PC-3 (cell line): ENCODE measurements around the gene SEL1L. TPM values are rescaled to one million over a fixed set of nuclear protein-coding genes. Genes with fewer than 3 reads are reported as not detected.

Source experiments
- ATAC-seq: fragments of 200-7000 bp; cut with Tn5 transposase; 2 replicates; pipeline ENCODE4 v1.9.1; 2020; ENCODE audit warnings: mild to moderate bottlenecking, moderate library complexity
- BruUV-seq: library from RNA; stranded (reverse); fragments of 400-500 nt; replicated peaks from 2 replicates; lab custom pipeline; 2021; lab: Mats Ljungman, UMichigan
- CTCF ChIA-PET: fragments of 300-600 bp; sonication (Branson Sonifier 250); formaldehyde crosslinking; loops from one replicate; lab custom pipeline; 2022; ENCODE audit warnings: antibody characterized with exemption; lab: Charles Lee
- POLR2A ChIA-PET: fragments of 300-600 bp; sonication (Branson Sonifier 250); formaldehyde crosslinking; loops from one replicate; lab custom pipeline; 2022; ENCODE audit warnings: antibody characterized with exemption; ENCODE audit not compliant: unreplicated experiment; lab: Charles Lee
- DNase-seq: peaks from one replicate; pipeline ENCODE4 v3.0.0-alpha.2; 2015
- H2AFZ ChIP-seq: fragments of 300-600 bp; sonication (generic); 2 replicates; pipeline ENCODE4 v1.6.0; 2016; ENCODE audit warnings: antibody characterized with exemption, low read length
- H3F3A ChIP-seq: fragments of 300-600 bp; sonication (generic); one replicate; pipeline ENCODE4 v1.6.0; 2017; ENCODE audit warnings: antibody characterized with exemption, low read length, control low read depth, mild to moderate bottlenecking; ENCODE audit not compliant: unreplicated experiment
- H3K27ac ChIP-seq: fragments of 300-600 bp; sonication (generic); 2 replicates; pipeline ENCODE4 v1.5.1; 2016; ENCODE audit warnings: mild to moderate bottlenecking, low read length
- H3K27me3 ChIP-seq: fragments of 300-600 bp; sonication (generic); 2 replicates; pipeline ENCODE4 v1.6.1; 2016; ENCODE audit warnings: low read length, mixed read lengths
- H3K36me3 ChIP-seq: fragments of 300-600 bp; sonication (generic); 2 replicates; pipeline ENCODE4 v1.6.1; 2016; ENCODE audit warnings: low read depth, mixed run types, low read length, mixed read lengths
- H3K4me1 ChIP-seq: fragments of 300-600 bp; sonication (generic); 2 replicates; pipeline ENCODE4 v1.5.1; 2016; ENCODE audit warnings: low read length; ENCODE audit not compliant: insufficient read depth
- H3K4me2 ChIP-seq: fragments of 300-600 bp; sonication (generic); 2 replicates; pipeline ENCODE4 v1.6.0; 2016; ENCODE audit warnings: low read length
- H3K4me3 ChIP-seq: fragments of 300-600 bp; sonication (generic); 2 replicates; pipeline ENCODE4 v1.5.1; 2016; ENCODE audit warnings: mild to moderate bottlenecking, low read length, mixed read lengths
- H3K79me2 ChIP-seq: fragments of 300-600 bp; sonication (generic); 2 replicates; pipeline ENCODE4 v1.6.1; 2017; ENCODE audit warnings: low read length, mixed read lengths
- H3K9ac ChIP-seq: fragments of 300-600 bp; sonication (generic); 2 replicates; pipeline ENCODE4 v1.6.0; 2016; ENCODE audit warnings: mild to moderate bottlenecking, low read length
- H3K9me2 ChIP-seq: fragments of 300-600 bp; sonication (generic); replicated peaks from 2 replicates; pipeline ENCODE4 v1.6.1; 2016; ENCODE audit warnings: mixed run types, low read length, mixed read lengths
- H3K9me3 ChIP-seq: fragments of 300-600 bp; sonication (generic); 2 replicates; pipeline ENCODE4 v1.6.1; 2016; ENCODE audit warnings: low read length, mixed read lengths
- H4K20me1 ChIP-seq: fragments of 300-600 bp; sonication (generic); 2 replicates; pipeline ENCODE4 v1.6.1; 2016; ENCODE audit warnings: low read length, mixed read lengths
- CTCF ChIP-seq: fragments of 300-600 bp; sonication (generic); conservative IDR thresholded peaks from 2 replicates; pipeline ENCODE4 v1.5.1; 2017; ENCODE audit warnings: antibody characterized with exemption, low read depth, mild to moderate bottlenecking, low read length
- EZH2 ChIP-seq: fragments of 300-600 bp; sonication (generic); IDR thresholded peaks from one replicate; pipeline ENCODE4 v1.6.1; 2017; ENCODE audit warnings: antibody characterized with exemption, mild to moderate bottlenecking, low read length; ENCODE audit not compliant: unreplicated experiment
- EZH2phosphoT487 ChIP-seq: fragments of 300-600 bp; sonication (generic); IDR thresholded peaks from 2 replicates; pipeline ENCODE4 v1.6.1; 2018; ENCODE audit warnings: mild to moderate bottlenecking, antibody characterized with exemption, low read length, borderline replicate concordance
- intact Hi-C: fragments of 100-400 bp; cut with micrococcal nuclease; formaldehyde crosslinking; loops from 2 replicates; pipeline ENCODE4 v1.9.0; 2023
- total RNA-seq: library from RNA; depleted of rRNA; stranded (reverse); fragments of >200 nt; gene quantifications from 2 replicates; pipeline ENCODE4 v1.2.3, GENCODE V29; 2014; rRNA removed

The SEL1L gene
- total RNA-seq, 1 experiment from 2014 or later: 46.9 TPM

- Histone ChIP-seq H3F3A (no peaks in the 10 kb centered on the region), H3K4me3 (no peak overlapping the region), H3K4me1 (no peaks in the 10 kb centered on the region), H3K9me3 (no peaks in the 10 kb centered on the region), H3K27ac (no peak overlapping the region), H3K27me3 (no peaks in the 10 kb centered on the region), H3K79me2 (no peaks in the 10 kb centered on the region), H3K9ac (no peak overlapping the region), H3K9me2 (no peaks in the 10 kb centered on the region), H2AFZ (no peak overlapping the region), H3K4me2 (no peak overlapping the region), H4K20me1 (no peaks in the 10 kb centered on the region), H3K36me3 (no peaks in the 10 kb centered on the region)
- ATAC-seq: no peak
- DNase-seq: peak; percentile 11
- TF ChIP-seq EZH2 (no peak), EZH2phosphoT487 (no peak)
- ChIA-PET CTCF (no interaction called here), POLR2A (no interaction called here)
- intact Hi-C loops: no loop called here
- no TSS peak for BruUV-seq
Measured at GRCh38 chr14:81427348-81428058, 106.2 kb downstream of the SEL1L start.

GRCh38 chr14:81423504-81423903 lies 110.1 kb downstream of the SEL1L start:
- no peaks in the 10 kb centered on the region for H4K20me1 ChIP-seq
- TF ChIP-seq EZH2phosphoT487 (no peak), EZH2 (no peak), CTCF (no peak)
- no peaks in the 10 kb centered on the region for H3K4me1 ChIP-seq
- no peak overlapping the region for H3K4me2 ChIP-seq
- H3K9ac ChIP-seq: no peak overlapping the region
- intact Hi-C loops: no loop called here
- ATAC-seq: no peak
- no peaks in the 10 kb centered on the region for H3K27me3 ChIP-seq
- no peak overlapping the region for H2AFZ ChIP-seq
- no peak for DNase-seq
- H3K9me3 ChIP-seq: no peaks in the 10 kb centered on the region
- ChIA-PET CTCF (no interaction called here), POLR2A (no interaction called here)
- no peaks in the 10 kb centered on the region for H3F3A ChIP-seq
- BruUV-seq: no TSS peak
- no peaks in the 10 kb centered on the region for H3K9me2 ChIP-seq
- H3K79me2 ChIP-seq: no peaks in the 10 kb centered on the region
- H3K36me3 ChIP-seq: no peaks in the 10 kb centered on the region
- H3K27ac ChIP-seq: no peak overlapping the region
- no peak overlapping the region for H3K4me3 ChIP-seq

Other genes starting within 250 kb of the SEL1L start
- gene STON2, start 133.5 kb downstream of the SEL1L start, total RNA-seq: 12.3 and 16.1 TPM in 2 replicates